OCI-LY7 (cell line): ENCODE data around the gene NHLRC2.

Experiments
- CTCF ChIP-seq: fragments of 200-600 bp; sonication (generic); conservative IDR thresholded peaks from 2 replicates; pipeline ENCODE4 v1.5.1; 2014; ENCODE audit warnings: mild to moderate bottlenecking, antibody characterized with exemption, low read length, moderate library complexity, mixed read lengths
- EZH2phosphoT487 ChIP-seq: fragments of 200-600 bp; sonication (generic); IDR thresholded peaks from 2 replicates; pipeline ENCODE4 v1.6.1; 2018; ENCODE audit warnings: low read depth, borderline replicate concordance, mild to moderate bottlenecking, mixed run types, antibody characterized with exemption, low read length, moderate library complexity, mixed read lengths

GRCh38 chr10:113879691-113880090, 25.2 kb downstream of the NHLRC2 start:
- TF ChIP-seq CTCF: no peak
- TF ChIP-seq EZH2phosphoT487: no peak
